H9 (cell line): Measurements from ENCODE around the gene STARD7. TPM values are rescaled to one million over a fixed set of nuclear protein-coding genes. Genes with fewer than 3 reads are reported as not detected.

Experiments used
- DNase-seq: peaks from one replicate; pipeline ENCODE4 v3.0.0-alpha.2; 2017
- H2AFZ ChIP-seq: one replicate; pipeline ENCODE4 v1.6.1; 2013; ENCODE audit warnings: mild to moderate bottlenecking, low read length, control low read depth, moderate library complexity
- H2AK5ac ChIP-seq: 2 replicates; pipeline ENCODE4 v1.6.1; 2013; ENCODE audit warnings: low read length, control low read depth, mixed read lengths; ENCODE audit not compliant: insufficient read length
- H2BK120ac ChIP-seq: one replicate; pipeline ENCODE4 v1.6.1; 2013; ENCODE audit warnings: low read depth, mild to moderate bottlenecking, low read length, control low read depth, inconsistent platforms; ENCODE audit not compliant: poor library complexity, severe bottlenecking
- H2BK12ac ChIP-seq: 2 replicates; pipeline ENCODE4 v1.6.1; 2013; ENCODE audit warnings: low read length, control low read depth, mixed read lengths, low read depth; ENCODE audit not compliant: insufficient read length
- H2BK15ac ChIP-seq: 2 replicates; pipeline ENCODE4 v1.6.1; 2013; ENCODE audit warnings: low read depth, low read length, control low read depth
- H2BK20ac ChIP-seq: one replicate; pipeline ENCODE4 v1.6.1; 2013; ENCODE audit warnings: low read depth, mild to moderate bottlenecking, low read length, control low read depth, inconsistent platforms; ENCODE audit not compliant: poor library complexity, severe bottlenecking
- H2BK5ac ChIP-seq: 2 replicates; pipeline ENCODE4 v1.6.1; 2013; ENCODE audit warnings: low read length, control low read depth, mixed read lengths; ENCODE audit not compliant: insufficient read length
- H3K14ac ChIP-seq: 2 replicates; pipeline ENCODE4 v1.6.1; 2013; ENCODE audit warnings: low read length, control low read depth; ENCODE audit not compliant: insufficient read depth
- H3K18ac ChIP-seq: 2 replicates; pipeline ENCODE4 v1.6.1; 2013; ENCODE audit warnings: low read depth, mild to moderate bottlenecking, mixed read lengths, low read length, control low read depth; ENCODE audit not compliant: insufficient read length
- H3K23ac ChIP-seq: 2 replicates; pipeline ENCODE4 v1.6.1; 2013; ENCODE audit warnings: low read length, control low read depth, mixed read lengths, low read depth; ENCODE audit not compliant: insufficient read length
- H3K23me2 ChIP-seq: 2 replicates; pipeline ENCODE4 v1.6.1; 2013; ENCODE audit warnings: low read depth, mild to moderate bottlenecking, mixed read lengths, low read length, control low read depth; ENCODE audit not compliant: insufficient read length, poor library complexity, severe bottlenecking
- H3K27ac ChIP-seq: 2 replicates; pipeline ENCODE4 v1.5.1; 2013; ENCODE audit warnings: low read length, control low read depth, mixed read lengths, low read depth; ENCODE audit not compliant: insufficient read length
- H3K27me3 ChIP-seq: 2 replicates; pipeline ENCODE4 v1.6.1; 2013; ENCODE audit warnings: low read length, control low read depth, inconsistent platforms; ENCODE audit not compliant: insufficient read depth
- H3K4ac ChIP-seq: 2 replicates; pipeline ENCODE4 v1.6.1; 2013; ENCODE audit warnings: low read depth, mild to moderate bottlenecking, control low read depth, inconsistent platforms, low read length, moderate library complexity
- H3K4me1 ChIP-seq: 2 replicates; pipeline ENCODE4 v1.6.1; 2013; ENCODE audit warnings: low read length, control low read depth, inconsistent platforms; ENCODE audit not compliant: insufficient read depth
- H3K4me2 ChIP-seq: 2 replicates; pipeline ENCODE4 v1.6.1; 2013; ENCODE audit warnings: low read length, control low read depth, mixed read lengths; ENCODE audit not compliant: insufficient read length, insufficient read depth
- H3K56ac ChIP-seq: 2 replicates; pipeline ENCODE4 v1.6.1; 2013; ENCODE audit warnings: low read depth, mild to moderate bottlenecking, mixed read lengths, low read length, control low read depth; ENCODE audit not compliant: insufficient read length
- H3K79me1 ChIP-seq: 2 replicates; pipeline ENCODE4 v1.6.1; 2013; ENCODE audit warnings: low read depth, mild to moderate bottlenecking, moderate library complexity, low read length, control low read depth, inconsistent platforms; ENCODE audit not compliant: insufficient read depth, poor library complexity, severe bottlenecking
- H3K79me2 ChIP-seq: 2 replicates; pipeline ENCODE4 v1.6.1; 2013; ENCODE audit warnings: low read length, control low read depth, inconsistent platforms; ENCODE audit not compliant: insufficient read depth
- H3K9ac ChIP-seq: 2 replicates; pipeline ENCODE4 v1.6.1; 2013; ENCODE audit warnings: low read length, control low read depth, mixed read lengths; ENCODE audit not compliant: insufficient read length; ENCODE audit errors: extremely low read depth
- H3K9me3 ChIP-seq: one replicate; pipeline ENCODE4 v1.6.1; 2013; ENCODE audit warnings: low read depth, low read length, inconsistent platforms; ENCODE audit not compliant: control insufficient read depth
- H3T11ph ChIP-seq: one replicate; pipeline ENCODE4 v1.6.1; 2013; ENCODE audit warnings: mild to moderate bottlenecking, low read length, control low read depth, inconsistent platforms
- H4K20me1 ChIP-seq: one replicate; pipeline ENCODE4 v1.6.1; 2013; ENCODE audit not compliant: control insufficient read depth, insufficient read length, insufficient read depth
- H4K5ac ChIP-seq: 2 replicates; pipeline ENCODE4 v1.6.1; 2013; ENCODE audit warnings: low read depth, mild to moderate bottlenecking, mixed read lengths, low read length, control low read depth; ENCODE audit not compliant: insufficient read length
- H4K8ac ChIP-seq: replicated peaks from 2 replicates; pipeline ENCODE4 v1.6.1; 2013; ENCODE audit warnings: low read length, control low read depth, mixed read lengths, low read depth; ENCODE audit not compliant: insufficient read length
- H4K91ac ChIP-seq: 2 replicates; pipeline ENCODE4 v1.6.1; 2013; ENCODE audit warnings: low read depth, mild to moderate bottlenecking, moderate library complexity, mixed read lengths, low read length, control low read depth; ENCODE audit not compliant: insufficient read length
- H3K27ac Mint-ChIP-seq, 3 experiments: 2 replicates in 2 of 3; 3 replicates in 1 of 3; pipeline ENCODE4 v1.8.0; 2020 to 2021; ENCODE audit warnings: mixed read lengths in 3 of 3, mild to moderate bottlenecking in 1 of 3, moderate library complexity in 1 of 3
- H3K27me3 Mint-ChIP-seq: 2 replicates; pipeline ENCODE4 v1.8.0; 2021; ENCODE audit warnings: low read depth, mild to moderate bottlenecking, moderate library complexity, mixed read lengths
- H3K36me3 Mint-ChIP-seq, 3 experiments: 2 replicates in 2 of 3; 3 replicates in 1 of 3; pipeline ENCODE4 v1.8.0; 2020 to 2021; ENCODE audit warnings: low read depth in 3 of 3, mixed read lengths in 3 of 3; ENCODE audit not compliant: insufficient read depth in 1 of 3
- H3K4me1 Mint-ChIP-seq, 2 experiments: 2 replicates each; pipeline ENCODE4 v1.8.0; 2020; ENCODE audit warnings: mixed read lengths in 2 of 2
- H3K4me3 Mint-ChIP-seq, 2 experiments: 2 replicates in 1 of 2; 3 replicates in 1 of 2; pipeline ENCODE4 v1.8.0; 2020 to 2021; ENCODE audit warnings: mild to moderate bottlenecking in 2 of 2, mixed read lengths in 2 of 2, moderate library complexity in 1 of 2
- H3K9me3 Mint-ChIP-seq, 2 experiments: 2 replicates in 1 of 2; 3 replicates in 1 of 2; pipeline ENCODE4 v1.8.0; 2020; ENCODE audit warnings: mild to moderate bottlenecking in 2 of 2, mixed read lengths in 2 of 2, moderate library complexity in 1 of 2
- CTCF ChIP-seq: fragments of 200-600 bp; sonication (generic); conservative IDR thresholded peaks from 3 replicates; pipeline ENCODE4 v1.8.0; 2021; ENCODE audit warnings: antibody characterized with exemption, mild to moderate bottlenecking
- WGBS: extraction: QIAGEN DNeasy Blood & Tissue Kit; methylation state at CpG from one replicate; pipeline ENCODE4 v1.1.7; 2013; ENCODE audit warnings: missing lambda C conversion rate, low lambda C conversion rate, mixed read lengths; ENCODE audit not compliant: insufficient read length; ENCODE audit errors: extremely low coverage; 5-methylcytosine and 5-hydroxymethylcytosine counted together
- total RNA-seq: library from RNA; stranded (reverse); gene quantifications from 2 replicates; pipeline ENCODE4 v1.2.1, GENCODE V29; 2021

STARD7 gene
- total RNA-seq, 1 experiment from 2014 or later: 212 TPM

GRCh38 chr2:96251721-96252292 is 43.2 kb upstream of the STARD7 start:
- H3K9ac ChIP-seq: no peak overlapping the region
- no peaks in the 10 kb centered on the region for H3K79me2 ChIP-seq
- TF ChIP-seq CTCF: no peak
- H3K9me3 Mint-ChIP-seq: no peaks in the 10 kb centered on the region
- H3T11ph ChIP-seq: no peak overlapping the region
- no peak overlapping the region for H4K5ac ChIP-seq
- WGBS: no CpG with 5 or more reads among the region's 6 CpGs
- H3K27ac ChIP-seq: no peak overlapping the region
- no peak overlapping the region for H2BK15ac ChIP-seq
- no peaks in the 10 kb centered on the region for H3K23me2 ChIP-seq
- no peaks in the 10 kb centered on the region; the same call in 1 of the 2 replicates for H3K27me3 Mint-ChIP-seq
- no peak overlapping the region for H3K18ac ChIP-seq
- no peak overlapping the region for H2AFZ ChIP-seq
- no peak overlapping the region for H3K27ac Mint-ChIP-seq
- H3K4ac ChIP-seq: no peak overlapping the region
- H3K23ac ChIP-seq: no peak overlapping the region
- H3K56ac ChIP-seq: no peak overlapping the region
- no peaks in the 10 kb centered on the region for H3K9me3 ChIP-seq
- H4K20me1 ChIP-seq: no peaks in the 10 kb centered on the region
- H2BK120ac ChIP-seq: no peak overlapping the region
- H3K36me3 Mint-ChIP-seq: peaks cover 10 to 39% (median 29%) of the 10 kb centered on the region in 3 experiments; a peak in 6 of 7 replicates
- H2BK20ac ChIP-seq: no peak overlapping the region
- no peaks in the 10 kb centered on the region; a peak in 1 of 4 replicates for H3K4me1 Mint-ChIP-seq
- H2AK5ac ChIP-seq: no peak overlapping the region
- H3K4me1 ChIP-seq: no peaks in the 10 kb centered on the region
- H3K79me1 ChIP-seq: no peaks in the 10 kb centered on the region
- H3K4me3 Mint-ChIP-seq: no peak overlapping the region
- no peak overlapping the region for H2BK12ac ChIP-seq
- H3K14ac ChIP-seq: no peak overlapping the region; the same call in 1 of the 2 replicates
- no peaks in the 10 kb centered on the region for H3K27me3 ChIP-seq
- H3K4me2 ChIP-seq: no peak overlapping the region
- no peak overlapping the region for H4K91ac ChIP-seq
- H2BK5ac ChIP-seq: no peak overlapping the region
- peak overlapping the region; percentile 50 for H4K8ac ChIP-seq
- DNase-seq: peak; percentile 45
